Neuronal stem cell (in vitro differentiated cells): ENCODE data around the gene AGXT.
"Not testable (repeated sequence)": the region's sequence is repeated elsewhere in the genome, so short reads cannot be mapped to it uniquely, and the experiment has no call there.

Experiments used
- DNase-seq: peaks from one replicate; pipeline ENCODE4 v3.0.0-alpha.2; 2013; ENCODE audit warnings: low spot score
- H2AFZ ChIP-seq: one replicate; pipeline ENCODE4 v1.6.1; 2013; ENCODE audit warnings: mild to moderate bottlenecking, low read length, inconsistent platforms
- H2AK5ac ChIP-seq: 2 replicates; pipeline ENCODE4 v1.6.1; 2013; ENCODE audit warnings: low read depth, mild to moderate bottlenecking, inconsistent platforms, low read length, moderate library complexity, mixed read lengths
- H2BK120ac ChIP-seq: 2 replicates; pipeline ENCODE4 v1.6.1; 2013; ENCODE audit warnings: low read depth, mild to moderate bottlenecking, inconsistent platforms, low read length, moderate library complexity, mixed read lengths
- H2BK12ac ChIP-seq: one replicate; pipeline ENCODE4 v1.6.1; 2013; ENCODE audit warnings: low read length, inconsistent platforms
- H2BK15ac ChIP-seq: 2 replicates; pipeline ENCODE4 v1.6.1; 2013; ENCODE audit warnings: mild to moderate bottlenecking, low read length, inconsistent platforms, mixed read lengths
- H2BK5ac ChIP-seq: one replicate; pipeline ENCODE4 v1.6.1; 2013; ENCODE audit warnings: inconsistent platforms, mild to moderate bottlenecking, low read length, moderate library complexity
- H3K14ac ChIP-seq: one replicate; pipeline ENCODE4 v1.6.1; 2013; ENCODE audit warnings: low read length, inconsistent platforms
- H3K18ac ChIP-seq: 2 replicates; pipeline ENCODE4 v1.6.1; 2013; ENCODE audit warnings: low read length, inconsistent platforms
- H3K23ac ChIP-seq: 2 replicates; pipeline ENCODE4 v1.6.1; 2013; ENCODE audit warnings: low read depth, mild to moderate bottlenecking, mixed read lengths, low read length, inconsistent platforms; ENCODE audit not compliant: poor library complexity
- H3K27ac ChIP-seq: replicated peaks from 3 replicates; pipeline ENCODE4 v1.5.1; 2013; ENCODE audit warnings: low read length, inconsistent platforms
- H3K27me3 ChIP-seq, 3 experiments: 2 replicates each; pipeline ENCODE4 v1.6.1; 2013; ENCODE audit warnings: low read length in 3 of 3, mild to moderate bottlenecking in 2 of 3, inconsistent platforms in 1 of 3, low read depth in 1 of 3, mixed read lengths in 1 of 3, moderate library complexity in 1 of 3; ENCODE audit not compliant: control insufficient read depth in 3 of 3, insufficient read depth in 3 of 3
- H3K36me3 ChIP-seq, 2 donors: replicated peaks in 1 of 2; 2 replicates each; pipeline ENCODE4 v1.6.1; 2013; ENCODE audit warnings: low read length in 2 of 2; ENCODE audit not compliant: control insufficient read depth in 2 of 2, insufficient read depth in 2 of 2
- H3K4ac ChIP-seq: 2 replicates; pipeline ENCODE4 v1.6.1; 2013; ENCODE audit warnings: inconsistent platforms, mild to moderate bottlenecking, low read length, moderate library complexity
- H3K4me1 ChIP-seq, 2 donors: 1 replicate in 1 of 2; 2 replicates in 1 of 2; pipeline ENCODE4 v1.6.1; 2013; ENCODE audit warnings: low read length in 2 of 2, low read depth in 1 of 2; ENCODE audit not compliant: control insufficient read depth in 2 of 2, insufficient read depth in 1 of 2
- H3K4me2 ChIP-seq: one replicate; pipeline ENCODE4 v1.6.1; 2013; ENCODE audit warnings: mild to moderate bottlenecking, low read length, inconsistent platforms; ENCODE audit not compliant: insufficient read depth, poor library complexity, severe bottlenecking
- H3K4me3 ChIP-seq, 2 donors: 2 replicates each; pipeline ENCODE4 v1.5.1; 2013; ENCODE audit warnings: low read length in 2 of 2, mild to moderate bottlenecking in 2 of 2, inconsistent platforms in 1 of 2, moderate library complexity in 1 of 2
- H3K79me1 ChIP-seq: one replicate; pipeline ENCODE4 v1.6.1; 2013; ENCODE audit warnings: low read depth, mild to moderate bottlenecking, inconsistent platforms, low read length, moderate library complexity
- H3K9ac ChIP-seq: one replicate; pipeline ENCODE4 v1.6.1; 2013; ENCODE audit warnings: mild to moderate bottlenecking, low read depth, low read length, inconsistent platforms; ENCODE audit not compliant: poor library complexity
- H3K9me3 ChIP-seq, 2 donors: replicated peaks in 1 of 2; 2 replicates each; pipeline versions ENCODE3 to v1.6.1; 2013; ENCODE audit warnings: low read length in 2 of 2, mild to moderate bottlenecking in 2 of 2, inconsistent platforms in 1 of 2, low read depth in 1 of 2, mixed read lengths in 1 of 2, moderate library complexity in 1 of 2; ENCODE audit not compliant: control insufficient read depth in 2 of 2, insufficient read depth in 1 of 2
- H4K8ac ChIP-seq: one replicate; pipeline ENCODE4 v1.6.1; 2013; ENCODE audit warnings: low read depth, mild to moderate bottlenecking, inconsistent platforms, low read length, moderate library complexity
- H4K91ac ChIP-seq: one replicate; pipeline ENCODE4 v1.6.1; 2013; ENCODE audit warnings: low read length, low read depth, mild to moderate bottlenecking, inconsistent platforms; ENCODE audit not compliant: poor library complexity
- WGBS, 2 donors: extraction: QIAGEN DNeasy Blood & Tissue Kit; methylation state at CpG; one replicate each; pipeline ENCODE4 v1.1.7; 2013; ENCODE audit warnings: missing lambda C conversion rate in 2 of 2, mixed read lengths in 1 of 2; ENCODE audit not compliant: insufficient read length in 2 of 2, insufficient replicate concordance in 1 of 2; ENCODE audit errors: extremely low coverage in 2 of 2; 5-methylcytosine and 5-hydroxymethylcytosine counted together

The AGXT gene

DNA sequence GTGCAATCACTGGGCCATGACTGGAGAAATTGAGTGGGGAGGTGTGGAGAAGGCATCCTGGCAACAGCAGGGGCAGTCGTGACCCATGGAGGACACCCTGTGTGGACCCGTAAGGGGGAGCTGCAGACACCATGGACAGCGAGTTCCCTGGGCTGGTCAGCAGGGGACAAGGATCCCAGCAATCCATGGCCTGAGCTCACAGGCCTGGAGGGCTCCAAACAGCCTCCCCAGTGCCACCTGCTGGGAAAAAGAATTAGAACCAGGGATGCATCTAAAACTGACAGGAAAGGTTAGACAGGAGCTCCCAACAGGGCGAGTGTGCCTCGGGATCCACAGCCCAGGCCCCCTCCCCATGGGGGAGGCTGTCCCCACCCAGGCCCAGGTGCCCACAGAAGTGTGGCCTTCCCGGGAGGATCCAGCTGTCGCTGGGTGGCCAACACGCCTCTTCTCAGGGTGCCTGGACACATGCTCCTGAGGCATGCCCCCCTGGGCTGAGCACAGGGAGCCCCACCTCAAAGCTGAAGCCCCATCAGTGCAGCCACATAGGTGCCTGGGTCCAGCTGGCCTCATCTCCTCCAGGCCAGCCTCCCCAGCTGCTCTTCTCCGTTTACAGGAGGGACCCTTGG is 28.1 kb upstream of the AGXT start:
- no peak overlapping the region for H2BK5ac ChIP-seq
- H3K23ac ChIP-seq, result no peak overlapping the region
- DNase-seq, result peak; percentile 56
- no peak overlapping the region for H3K14ac ChIP-seq
- WGBS, 2 donors, result no CpG with 5 or more reads among the region's 9 CpGs
- no peak overlapping the region for H3K4me2 ChIP-seq
- no peak overlapping the region for H3K18ac ChIP-seq
- H2BK15ac ChIP-seq, result no peak overlapping the region
- H3K4me1 ChIP-seq, result no peaks in the 10 kb centered on the region
- H4K91ac ChIP-seq, result no peak overlapping the region
- H3K4me3 ChIP-seq, result no peak overlapping the region
- no peaks in the 10 kb centered on the region for H3K9me3 ChIP-seq
- H3K27me3 ChIP-seq, result peaks cover 0 to 24% (median 0%) of the 10 kb centered on the region in 3 experiments
- no peak overlapping the region for H3K27ac ChIP-seq
- no peaks in the 10 kb centered on the region for H3K79me1 ChIP-seq
- H2BK12ac ChIP-seq, result no peak overlapping the region
- no peak overlapping the region for H2AK5ac ChIP-seq
- H3K9ac ChIP-seq, result no peak overlapping the region
- no peak overlapping the region for H2BK120ac ChIP-seq
- no peaks in the 10 kb centered on the region for H3K36me3 ChIP-seq
- no peak overlapping the region for H3K4ac ChIP-seq
- no peak overlapping the region for H4K8ac ChIP-seq
- H2AFZ ChIP-seq, result no peak overlapping the region

DNA sequence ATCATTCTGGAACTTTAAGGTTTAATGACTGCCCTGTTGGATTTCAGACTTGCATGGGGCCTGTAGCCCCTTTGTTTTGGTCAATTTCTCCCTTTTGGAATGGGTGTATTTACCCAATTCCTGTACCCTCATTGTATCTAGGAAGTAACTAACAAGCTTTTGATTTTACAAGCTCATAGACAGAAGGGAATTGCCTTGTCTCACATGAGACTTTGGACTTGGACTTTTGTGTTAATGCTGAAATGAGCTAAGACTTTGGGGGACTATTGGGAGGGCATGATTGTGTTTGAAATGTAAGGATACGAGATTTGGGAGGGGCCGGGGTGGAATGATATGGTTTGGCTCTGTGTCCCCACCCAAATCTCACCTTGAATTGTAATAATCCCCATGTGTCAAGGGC is 22.3 kb upstream of the AGXT start:
- not testable (repeated sequence) for H3K79me1 ChIP-seq, H2BK120ac ChIP-seq, H3K36me3 ChIP-seq, H3K18ac ChIP-seq, DNase-seq, H3K4me1 ChIP-seq, H2BK12ac ChIP-seq, H3K27ac ChIP-seq, H3K23ac ChIP-seq, H3K14ac ChIP-seq, H2AFZ ChIP-seq, H4K91ac ChIP-seq, H2BK5ac ChIP-seq, H3K9me3 ChIP-seq, H2BK15ac ChIP-seq, H2AK5ac ChIP-seq, H3K4ac ChIP-seq, H3K9ac ChIP-seq, H4K8ac ChIP-seq, H3K4me2 ChIP-seq, H3K4me3 ChIP-seq
- WGBS, 2 donors, result no CpG with 5 or more reads among the region's 2 CpGs
- peaks cover 0 to 11% (median 0%) of the 10 kb centered on the region in 3 experiments for H3K27me3 ChIP-seq

DNA sequence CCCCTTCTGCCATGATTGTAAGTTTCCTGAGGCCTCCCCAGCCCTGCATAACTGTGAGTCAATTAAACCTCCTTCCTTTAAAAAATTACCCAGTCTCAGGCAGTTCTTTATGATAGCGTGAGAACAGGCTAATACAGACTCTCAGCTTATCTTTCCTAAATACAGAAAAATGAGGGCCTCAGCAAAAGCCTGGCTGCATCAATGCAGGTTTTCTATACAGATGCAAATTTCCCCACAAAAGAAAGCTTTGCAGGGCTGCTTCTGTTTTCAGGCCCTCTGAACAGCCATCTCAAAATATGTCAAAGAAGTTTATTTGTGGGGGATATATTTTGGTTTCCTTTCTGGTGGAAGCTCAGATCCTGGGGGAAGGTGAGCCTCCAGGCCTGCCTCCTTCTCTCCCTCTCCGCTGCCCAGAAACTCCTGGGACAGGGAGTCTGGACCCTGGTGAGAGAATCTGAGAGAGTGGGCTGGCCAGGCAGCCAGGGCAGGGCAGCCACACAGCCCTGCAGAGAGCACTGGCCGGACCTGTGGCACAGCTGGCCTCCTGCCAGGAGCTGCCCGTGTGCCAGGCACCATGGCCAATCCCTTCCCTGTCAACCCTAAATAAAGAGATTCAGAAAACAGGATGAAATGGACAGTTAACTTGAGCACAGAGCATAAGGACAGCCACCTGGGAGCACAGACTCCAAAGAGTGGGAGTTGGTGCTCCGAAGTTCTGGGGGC is 21.6 kb upstream of the AGXT start:
- H3K36me3 ChIP-seq, result no peaks in the 10 kb centered on the region
- no peak overlapping the region for H3K4ac ChIP-seq
- no peaks in the 10 kb centered on the region for H3K9me3 ChIP-seq
- no peak overlapping the region for H3K27ac ChIP-seq
- no peak overlapping the region for H3K9ac ChIP-seq
- no peak overlapping the region for H3K4me2 ChIP-seq
- H4K8ac ChIP-seq, result no peak overlapping the region
- H4K91ac ChIP-seq, result no peak overlapping the region
- H2BK12ac ChIP-seq, result no peak overlapping the region
- H2BK15ac ChIP-seq, result no peak overlapping the region
- H3K18ac ChIP-seq, result peak overlapping the region; percentile 6
- no peak overlapping the region for H2BK120ac ChIP-seq
- peaks cover 0 to 6% of the 10 kb centered on the region in 2 donors for H3K4me1 ChIP-seq
- WGBS, 2 donors, result no CpG with 5 or more reads among the region's 5 CpGs
- peak overlapping the region; percentile 53 for H2AFZ ChIP-seq
- no peak overlapping the region for H2BK5ac ChIP-seq
- DNase-seq, result no peak
- no peak overlapping the region for H3K4me3 ChIP-seq
- no peak overlapping the region for H3K14ac ChIP-seq
- no peak overlapping the region for H3K23ac ChIP-seq
- peaks cover 0 to 11% (median 0%) of the 10 kb centered on the region in 3 experiments for H3K27me3 ChIP-seq
- H2AK5ac ChIP-seq, result no peak overlapping the region
- H3K79me1 ChIP-seq, result no peaks in the 10 kb centered on the region

DNA sequence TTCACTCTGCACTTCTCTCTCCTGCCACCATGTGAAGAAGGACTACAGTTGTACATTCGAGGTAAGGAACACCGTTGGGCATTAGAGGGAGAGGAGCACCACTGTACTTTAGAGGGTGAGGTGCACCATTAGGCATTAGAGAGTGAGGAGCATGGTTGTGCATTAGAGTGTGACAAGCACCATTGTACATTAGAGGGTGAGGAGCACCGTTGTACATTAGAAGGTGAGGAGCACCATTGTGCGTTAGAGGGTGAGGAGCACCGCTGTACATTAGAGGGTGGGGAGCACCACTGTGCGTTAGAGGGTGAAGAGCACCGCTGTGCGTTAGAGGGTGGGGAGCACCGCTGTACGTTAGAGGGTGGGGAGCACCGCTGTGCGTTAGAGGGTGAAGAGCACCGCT is 20.8 kb upstream of the AGXT start:
- Histone ChIP-seq H3K4me3 (no peak overlapping the region), H3K36me3 (no peaks in the 10 kb centered on the region), H2BK12ac (no peak overlapping the region), H3K4me1 (peaks cover 0 to 7% of the 10 kb centered on the region in 2 donors), H2BK15ac (no peak overlapping the region), H4K8ac (no peak overlapping the region), H3K23ac (no peak overlapping the region), H3K18ac (no peak overlapping the region), H2BK5ac (no peak overlapping the region), H2AFZ (no peak overlapping the region), H3K27me3 (peaks cover 0 to 11% (median 0%) of the 10 kb centered on the region in 3 experiments), H2AK5ac (peak overlapping the region; percentile 61), H2BK120ac (no peak overlapping the region), H3K14ac (peak overlapping the region; percentile 56), H3K27ac (no peak overlapping the region), H3K9ac (no peak overlapping the region), H4K91ac (no peak overlapping the region), H3K79me1 (no peaks in the 10 kb centered on the region), H3K4me2 (no peak overlapping the region), H3K4ac (no peak overlapping the region), H3K9me3 (no peaks in the 10 kb centered on the region)
- WGBS, 2 donors, result no CpG with 5 or more reads among the region's 13 CpGs
- no peak for DNase-seq
